Hepatocyte (in vitro differentiated cells): ENCODE measurements around the gene DHRS2. TPM values are rescaled to one million over a fixed set of nuclear protein-coding genes. Genes with fewer than 3 reads are reported as not detected.

ENCODE experiments used
- DNase-seq: peaks from one replicate; pipeline ENCODE4 v3.0.0-alpha.2; 2016; ENCODE audit warnings: low spot score
- H2AFZ ChIP-seq: fragments of 200-600 bp; sonication (generic); 2 replicates; pipeline ENCODE4 v1.6.0; 2016; ENCODE audit warnings: antibody characterized with exemption, mild to moderate bottlenecking
- H3K27ac ChIP-seq: fragments of 200-600 bp; sonication (generic); 2 replicates; pipeline ENCODE4 v1.5.1; 2016; ENCODE audit warnings: mild to moderate bottlenecking
- H3K27me3 ChIP-seq: fragments of 200-600 bp; sonication (generic); 2 replicates; pipeline ENCODE4 v1.6.1; 2016
- H3K36me3 ChIP-seq: fragments of 200-600 bp; sonication (generic); replicated peaks from 2 replicates; pipeline ENCODE4 v1.5.1; 2016; ENCODE audit warnings: low read depth; ENCODE audit not compliant: insufficient read depth
- H3K4me1 ChIP-seq: fragments of 200-600 bp; sonication (generic); 2 replicates; pipeline ENCODE4 v1.5.1; 2016; ENCODE audit warnings: mild to moderate bottlenecking, moderate library complexity; ENCODE audit not compliant: insufficient read depth
- H3K4me2 ChIP-seq: fragments of 200-600 bp; sonication (generic); 2 replicates; pipeline ENCODE4 v1.6.0; 2016
- H3K4me3 ChIP-seq: fragments of 200-600 bp; sonication (generic); 2 replicates; pipeline ENCODE4 v1.5.1; 2016; ENCODE audit warnings: mild to moderate bottlenecking
- H3K79me2 ChIP-seq: fragments of 200-600 bp; sonication (generic); 2 replicates; pipeline ENCODE4 v1.6.0; 2017; ENCODE audit warnings: mild to moderate bottlenecking
- H3K9me2 ChIP-seq: fragments of 200-600 bp; sonication (generic); replicated peaks from 2 replicates; pipeline ENCODE4 v1.6.0; 2017; ENCODE audit warnings: mild to moderate bottlenecking; ENCODE audit not compliant: insufficient read depth
- H3K9me3 ChIP-seq: fragments of 200-600 bp; sonication (generic); 2 replicates; pipeline ENCODE4 v1.5.1; 2016; ENCODE audit warnings: low read depth, mild to moderate bottlenecking
- H4K20me1 ChIP-seq: fragments of 200-600 bp; sonication (generic); 2 replicates; pipeline ENCODE4 v1.6.0; 2016; ENCODE audit warnings: mild to moderate bottlenecking; ENCODE audit not compliant: insufficient read depth, poor library complexity, severe bottlenecking
- EZH2 ChIP-seq: fragments of 200-600 bp; sonication (generic); IDR thresholded peaks from 2 replicates; pipeline ENCODE4 v1.6.1; 2016; ENCODE audit warnings: antibody characterized with exemption, mild to moderate bottlenecking, borderline replicate concordance
- EZH2phosphoT487 ChIP-seq: fragments of 200-600 bp; sonication (generic); IDR thresholded peaks from one replicate; pipeline ENCODE4 v1.6.1; 2018; ENCODE audit warnings: antibody characterized with exemption, mild to moderate bottlenecking, low read depth, moderate library complexity; ENCODE audit not compliant: unreplicated experiment, severe bottlenecking
- WGBS: methylation state at CpG from one replicate; pipeline ENCODE4 v1.1.6; 2016; ENCODE audit warnings: low lambda C conversion rate; ENCODE audit errors: missing lambda C conversion rate; 5-methylcytosine and 5-hydroxymethylcytosine counted together
- polyA plus RNA-seq: library from polyadenylated mRNA; unstranded; fragments of >200 nt; fragmentation: Nextera tagmentation; extraction: Ambion mirVana; gene quantifications from 2 replicates; pipeline ENCODE4 v1.2.1, GENCODE V29; 2016
- total RNA-seq: library from RNA; depleted of rRNA; stranded (reverse); fragments of >200 nt; gene quantifications from 2 replicates; pipeline ENCODE4 v1.2.3, GENCODE V29; 2014
- TF ChIP-seq, protein P1 (sequence below): fragments of 200-600 bp; sonication (generic); IDR thresholded peaks from 2 replicates; pipeline ENCODE4 v1.5.1; 2016; ENCODE audit warnings: antibody characterized with exemption, mild to moderate bottlenecking; ENCODE audit not compliant: poor library complexity

The DHRS2 gene
- total and polyA plus RNA-seq, 2 experiments from 2014 or later: 10.4 to 14.2 TPM

DNA sequence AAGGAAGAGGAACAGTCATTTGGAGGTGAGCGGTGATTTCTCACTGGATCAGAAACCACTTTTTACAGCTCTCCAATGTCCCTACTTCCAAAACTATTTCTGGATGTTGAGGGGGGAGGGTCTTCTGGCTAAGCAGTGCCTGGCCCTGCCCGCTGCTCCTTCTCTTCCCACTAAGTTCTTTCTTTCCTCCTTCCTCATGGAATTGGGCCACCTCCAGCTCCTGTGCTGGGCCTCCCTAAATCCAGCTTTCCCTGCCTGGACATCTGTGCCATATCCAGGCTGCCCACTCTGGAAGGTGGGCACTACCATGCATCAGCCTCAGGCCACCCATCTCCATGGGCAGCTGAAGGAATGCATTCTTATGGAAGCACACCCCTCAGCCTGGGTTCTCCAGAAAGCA is 11.5 kb downstream of the DHRS2 start:
- WGBS: 88% methylated on average over 2 of the region's 2 CpGs
- Histone ChIP-seq H3K9me2 (no peaks in the 10 kb centered on the region), H2AFZ (no peak overlapping the region)

DNA sequence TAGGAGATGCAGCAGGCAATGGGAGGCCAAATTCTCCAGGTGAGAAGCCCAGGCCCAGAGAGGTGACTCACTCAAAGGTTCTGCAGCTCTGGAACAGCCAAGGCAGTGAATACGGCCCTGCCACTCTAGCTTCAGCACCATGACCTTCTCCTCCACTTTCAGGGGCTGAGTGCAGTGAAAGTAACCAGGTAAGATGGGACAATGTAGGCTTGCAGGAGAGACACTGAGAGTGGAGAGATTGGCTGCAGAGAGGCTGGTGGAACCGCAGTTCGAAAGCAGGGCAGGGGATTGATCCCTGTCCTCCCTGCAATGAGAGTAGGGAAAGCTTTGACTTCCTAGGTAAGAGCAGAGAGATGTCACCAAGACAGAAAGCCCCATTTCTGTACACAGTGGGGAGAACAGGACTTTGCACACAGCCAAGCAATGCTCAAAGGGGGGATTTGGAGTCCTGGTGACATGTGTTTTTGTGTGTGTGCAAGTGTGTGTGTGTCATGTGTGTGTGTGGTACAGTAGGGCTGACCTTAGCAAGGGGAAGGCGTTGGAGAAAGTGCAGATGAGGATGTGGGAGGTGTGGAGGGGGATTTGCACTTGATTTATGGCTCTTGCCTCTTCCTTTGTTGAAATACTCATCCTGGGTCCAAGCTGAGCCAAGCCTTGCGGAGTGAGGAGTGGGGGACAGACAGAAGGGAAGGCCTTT is 12.7 kb downstream of the DHRS2 start:
- WGBS: 74% methylated on average over 5 of the region's 5 CpGs

More for the DNA sequence above, 11.5 kb downstream of the DHRS2 start:
- Histone ChIP-seq H3K27ac (no peak overlapping the region), H3K27me3 (no peaks in the 10 kb centered on the region), H3K79me2 (no peaks in the 10 kb centered on the region), H3K4me2 (no peak overlapping the region), H4K20me1 (no peaks in the 10 kb centered on the region), H3K4me3 (no peak overlapping the region), H3K36me3 (no peaks in the 10 kb centered on the region), H3K9me3 (no peaks in the 10 kb centered on the region), H3K4me1 (no peaks in the 10 kb centered on the region)
- no peak for DNase-seq
- no peak for TF ChIP-seq EZH2
- TF ChIP-seq, protein P1, sequence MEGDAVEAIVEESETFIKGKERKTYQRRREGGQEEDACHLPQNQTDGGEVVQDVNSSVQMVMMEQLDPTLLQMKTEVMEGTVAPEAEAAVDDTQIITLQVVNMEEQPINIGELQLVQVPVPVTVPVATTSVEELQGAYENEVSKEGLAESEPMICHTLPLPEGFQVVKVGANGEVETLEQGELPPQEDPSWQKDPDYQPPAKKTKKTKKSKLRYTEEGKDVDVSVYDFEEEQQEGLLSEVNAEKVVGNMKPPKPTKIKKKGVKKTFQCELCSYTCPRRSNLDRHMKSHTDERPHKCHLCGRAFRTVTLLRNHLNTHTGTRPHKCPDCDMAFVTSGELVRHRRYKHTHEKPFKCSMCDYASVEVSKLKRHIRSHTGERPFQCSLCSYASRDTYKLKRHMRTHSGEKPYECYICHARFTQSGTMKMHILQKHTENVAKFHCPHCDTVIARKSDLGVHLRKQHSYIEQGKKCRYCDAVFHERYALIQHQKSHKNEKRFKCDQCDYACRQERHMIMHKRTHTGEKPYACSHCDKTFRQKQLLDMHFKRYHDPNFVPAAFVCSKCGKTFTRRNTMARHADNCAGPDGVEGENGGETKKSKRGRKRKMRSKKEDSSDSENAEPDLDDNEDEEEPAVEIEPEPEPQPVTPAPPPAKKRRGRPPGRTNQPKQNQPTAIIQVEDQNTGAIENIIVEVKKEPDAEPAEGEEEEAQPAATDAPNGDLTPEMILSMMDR: no peak
- TF ChIP-seq EZH2phosphoT487: no peak

DNA sequence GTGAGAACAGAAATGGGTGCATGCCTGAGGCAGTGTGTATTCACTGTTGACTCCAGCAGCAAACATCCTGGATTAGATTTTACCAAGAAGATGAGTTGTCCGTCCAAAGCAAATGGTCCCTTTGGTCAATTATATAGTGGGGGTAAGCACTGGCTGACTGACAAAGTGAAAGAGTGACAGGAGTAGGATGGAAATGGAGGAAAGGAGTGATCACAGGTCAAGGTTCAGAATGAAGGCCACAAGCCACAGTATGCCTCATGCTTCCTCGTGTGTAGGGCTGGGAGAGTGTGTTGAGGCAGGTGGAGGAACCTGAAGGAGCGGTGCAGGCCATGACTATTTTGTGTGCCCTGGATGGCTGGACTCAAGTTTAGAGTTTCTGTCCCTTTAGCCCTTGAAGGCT is 14.3 kb downstream of the DHRS2 start:
- H3K36me3 ChIP-seq: no peaks in the 10 kb centered on the region

More for the DNA sequence above, 12.7 kb downstream of the DHRS2 start:
- Histone ChIP-seq H3K4me1 (no peaks in the 10 kb centered on the region), H3K27me3 (no peaks in the 10 kb centered on the region), H3K79me2 (no peaks in the 10 kb centered on the region), H3K9me2 (no peaks in the 10 kb centered on the region), H4K20me1 (no peaks in the 10 kb centered on the region), H2AFZ (no peak overlapping the region), H3K36me3 (no peaks in the 10 kb centered on the region), H3K9me3 (no peaks in the 10 kb centered on the region), H3K27ac (no peak overlapping the region), H3K4me2 (no peak overlapping the region), H3K4me3 (no peak overlapping the region)
- DNase-seq: no peak
- TF ChIP-seq EZH2 (no peak), EZH2phosphoT487 (no peak)

DNA sequence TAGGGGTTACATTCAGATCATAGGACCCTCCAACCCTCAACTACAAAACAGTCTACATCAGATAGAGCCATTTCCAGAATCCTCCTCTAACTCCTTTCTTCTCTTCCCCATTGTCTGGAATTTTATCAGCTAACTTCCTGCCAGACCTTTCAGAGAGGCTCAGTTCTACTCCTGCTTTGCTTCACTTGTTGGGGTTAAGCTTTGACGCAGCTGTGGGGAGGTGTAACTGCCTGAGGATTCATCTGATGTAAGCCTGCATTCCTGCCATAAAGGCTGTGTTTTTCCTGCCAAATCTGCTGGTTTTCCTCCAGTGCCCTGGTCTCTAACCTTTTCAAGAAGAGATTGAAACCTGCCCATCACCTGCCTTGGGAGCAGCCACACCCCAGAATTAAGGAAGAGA is 16.9 kb downstream of the DHRS2 start:
- no peaks in the 10 kb centered on the region for H3K9me3 ChIP-seq
- no peak overlapping the region for H2AFZ ChIP-seq
- no peak overlapping the region for H3K4me2 ChIP-seq
- H4K20me1 ChIP-seq: no peaks in the 10 kb centered on the region
- no peaks in the 10 kb centered on the region for H3K4me1 ChIP-seq
- TF ChIP-seq, protein P1: no peak
- TF ChIP-seq EZH2 (no peak), EZH2phosphoT487 (no peak)
- H3K27me3 ChIP-seq: no peaks in the 10 kb centered on the region
- no peak for DNase-seq
- no peaks in the 10 kb centered on the region for H3K79me2 ChIP-seq
- WGBS: 47% methylated on average over 1 of the region's 1 CpG
- H3K27ac ChIP-seq: no peak overlapping the region
- H3K9me2 ChIP-seq: no peaks in the 10 kb centered on the region
- H3K4me3 ChIP-seq: no peak overlapping the region
- H3K36me3 ChIP-seq: no peaks in the 10 kb centered on the region

More for the DNA sequence above, 14.3 kb downstream of the DHRS2 start:
- no peaks in the 10 kb centered on the region for H3K9me3 ChIP-seq
- 80% methylated on average over 3 of the region's 3 CpGs for WGBS
- TF ChIP-seq, protein P1: no peak
- no peak for TF ChIP-seq EZH2
- no peak for TF ChIP-seq EZH2phosphoT487
- H2AFZ ChIP-seq: no peak overlapping the region
- H4K20me1 ChIP-seq: no peaks in the 10 kb centered on the region
- DNase-seq: no peak
- H3K27ac ChIP-seq: no peak overlapping the region
- H3K4me3 ChIP-seq: no peak overlapping the region
- H3K79me2 ChIP-seq: no peaks in the 10 kb centered on the region
- H3K27me3 ChIP-seq: no peaks in the 10 kb centered on the region
- no peaks in the 10 kb centered on the region for H3K4me1 ChIP-seq
- no peak overlapping the region for H3K4me2 ChIP-seq
- no peaks in the 10 kb centered on the region for H3K9me2 ChIP-seq
